Measurements from ENCODE around the gene TAC4.
A peak's percentile ranks its signal among the peaks of the same experiment; 100 is the strongest.

TAC4 gene, protein sequence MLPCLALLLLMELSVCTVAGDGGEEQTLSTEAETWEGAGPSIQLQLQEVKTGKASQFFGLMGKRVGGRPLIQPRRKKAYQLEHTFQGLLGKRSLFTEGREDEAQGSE

DNA sequence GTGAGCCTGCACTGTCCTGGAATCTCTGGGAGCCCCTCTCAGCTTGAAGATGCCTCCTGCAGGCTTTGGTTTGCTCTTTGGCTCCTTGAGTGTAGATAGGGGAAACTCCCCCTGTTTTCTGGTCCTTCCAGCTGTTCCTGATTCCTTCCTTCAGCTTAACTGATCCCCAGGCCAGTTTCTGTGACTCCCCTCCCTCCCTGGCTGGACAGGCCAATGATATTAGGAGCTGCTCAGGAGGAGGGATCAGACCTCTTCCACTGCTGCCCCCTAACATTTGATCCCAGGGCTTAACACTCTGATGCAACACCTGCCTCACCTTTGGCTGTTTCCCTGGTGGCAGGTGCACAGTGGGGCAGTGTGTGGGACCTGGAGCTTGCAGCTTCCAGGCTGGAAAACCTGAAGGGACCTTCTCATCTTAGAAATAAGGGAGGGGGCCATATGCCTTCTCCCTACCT lies at the start of gene TAC4:
TAC4 (minus strand) TSS at position 51 of the 455 bp plus-strand sequence. CDS start 52 bp downstream, outside the sequence.
- no peak for DNase-seq (ENCODE audit: low spot score)

DNA sequence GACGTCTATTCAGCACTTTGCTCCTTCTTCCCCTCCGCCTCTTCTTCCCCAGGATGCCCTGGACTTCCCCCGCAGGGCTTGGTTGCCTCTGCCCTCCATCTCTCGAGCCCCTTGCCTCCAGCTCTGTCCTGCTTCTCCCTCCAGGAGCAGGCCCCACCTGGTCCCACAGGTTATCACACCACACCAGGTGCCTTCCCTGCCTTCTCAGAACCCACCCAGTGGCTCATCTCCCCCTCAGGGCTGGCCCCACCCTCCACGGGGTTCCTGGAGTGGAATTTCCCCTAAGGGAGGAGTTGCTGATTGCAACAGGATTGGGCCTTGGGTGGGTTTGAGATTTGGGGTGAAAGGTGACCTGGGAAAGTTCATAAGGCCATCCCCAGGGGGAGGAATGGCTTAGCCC lies 49.0 kb upstream of the TAC4 start:
- no peak for DNase-seq (ENCODE audit: low spot score)

DNA sequence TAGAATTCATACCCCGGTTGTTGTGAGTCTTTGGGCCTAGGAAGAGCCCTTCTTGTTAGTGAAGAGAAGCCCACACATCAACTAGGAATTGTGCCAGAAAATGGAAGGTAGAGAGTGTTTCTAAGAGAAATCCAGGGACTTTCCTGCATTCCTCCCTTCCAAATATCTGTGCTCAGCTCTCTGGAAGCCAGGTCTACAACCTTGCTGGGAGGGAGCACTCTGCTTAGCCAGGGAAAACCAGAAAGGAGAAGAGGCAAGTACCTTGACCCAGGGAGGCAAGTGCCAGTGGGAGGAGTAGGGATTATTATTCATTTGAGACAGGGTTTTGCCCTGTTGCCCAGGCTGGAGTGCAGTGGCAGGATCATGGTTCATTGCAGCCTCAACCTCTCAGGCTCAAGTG lies 48.4 kb upstream of the TAC4 start:
- DNase-seq (ENCODE audit: low spot score) = no peak

DNA sequence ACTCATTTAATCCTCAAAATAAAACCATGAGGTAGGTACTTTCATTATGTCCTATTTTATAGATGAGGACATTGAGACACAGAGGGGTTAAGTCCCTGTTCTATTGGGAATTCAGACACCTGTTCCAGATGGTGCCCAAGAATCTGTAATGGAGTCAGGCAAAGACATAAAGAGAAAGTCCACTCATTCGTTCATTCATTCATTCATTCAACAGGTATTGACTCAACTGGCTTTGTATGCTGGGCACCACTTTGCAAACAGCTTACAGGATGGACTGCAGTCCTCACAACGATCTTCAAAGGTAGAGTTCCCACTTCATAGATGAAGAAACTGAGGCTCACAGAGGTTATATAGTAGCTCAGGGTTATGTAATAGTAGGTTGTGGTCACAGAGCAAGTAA lies 47.9 kb upstream of the TAC4 start:
- DNase-seq (ENCODE audit: low spot score) = no peak

DNA sequence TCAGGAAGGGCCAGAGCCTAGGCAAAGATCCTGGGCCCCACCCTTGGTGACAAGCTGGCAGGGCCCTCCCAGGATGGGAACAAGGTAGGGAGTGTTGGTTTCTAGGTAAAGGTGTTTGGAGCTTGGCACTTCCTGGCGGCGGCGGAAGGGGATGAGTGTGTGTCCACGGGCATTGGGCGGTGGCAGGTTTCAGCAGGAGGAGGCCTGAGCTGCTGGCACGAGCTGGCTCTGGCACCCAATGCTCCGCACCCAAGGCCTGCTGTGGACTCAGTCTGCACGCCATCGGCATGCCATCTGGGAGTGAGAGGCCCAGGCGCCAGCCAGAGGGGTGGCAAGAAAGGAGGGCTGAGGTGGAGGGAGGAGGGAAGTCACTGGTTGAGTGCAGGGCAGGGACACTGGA lies 46.9 kb upstream of the TAC4 start:
- no peak for DNase-seq (ENCODE audit: low spot score)

DNA sequence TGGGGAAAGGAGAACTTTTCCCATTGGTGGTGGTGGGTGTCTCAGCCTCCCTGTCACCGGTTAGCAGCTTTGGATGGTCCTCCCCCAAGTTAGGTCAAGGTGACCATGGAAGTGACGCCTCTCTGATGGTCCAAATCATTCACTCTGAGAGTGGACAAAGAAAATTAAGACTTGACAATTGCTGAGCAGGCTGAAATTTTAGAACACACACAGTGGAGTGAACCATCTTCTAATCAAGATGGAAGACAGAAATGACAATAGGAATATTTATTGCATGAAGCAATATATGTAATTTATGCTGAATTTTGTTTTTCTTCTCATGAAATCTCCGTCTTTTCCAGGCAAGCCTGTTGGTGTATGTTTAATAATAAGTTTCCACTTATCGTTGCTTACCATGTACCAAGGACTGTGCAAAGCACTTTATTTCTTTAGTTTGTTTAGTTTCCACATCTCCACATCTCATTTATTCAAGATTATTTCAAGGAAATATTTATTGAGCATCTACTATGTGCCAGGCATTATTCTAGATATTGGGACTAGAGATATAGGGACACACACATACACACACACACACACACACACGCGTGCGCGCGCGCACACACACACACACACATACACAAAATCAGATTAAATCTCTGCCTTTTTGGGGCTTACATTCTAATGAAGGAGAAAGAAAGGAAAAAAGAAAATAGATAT lies 44.0 kb upstream of the TAC4 start:
- no peak for DNase-seq (ENCODE audit: low spot score)

DNA sequence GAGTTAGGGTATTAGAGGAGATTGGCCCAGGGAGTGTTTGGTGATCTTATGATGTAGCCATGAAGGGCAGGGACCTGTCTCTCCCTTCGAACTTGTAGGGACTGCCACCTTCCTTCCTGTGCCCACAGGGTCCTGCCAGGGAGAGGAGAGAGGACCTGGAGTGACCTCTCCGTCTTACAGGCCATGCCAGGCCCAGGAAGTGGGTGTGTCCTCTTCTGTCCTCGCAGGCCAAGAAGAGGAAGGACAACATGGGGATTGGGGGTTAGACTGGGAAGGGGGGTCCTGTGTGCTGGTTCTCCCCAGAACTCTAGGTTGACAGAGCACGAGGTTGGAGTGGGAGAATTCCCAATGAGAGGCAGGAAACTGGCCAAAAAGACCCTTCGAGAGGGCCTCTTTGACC lies 43.4 kb upstream of the TAC4 start:
- no peak for DNase-seq (ENCODE audit: low spot score)

DNA sequence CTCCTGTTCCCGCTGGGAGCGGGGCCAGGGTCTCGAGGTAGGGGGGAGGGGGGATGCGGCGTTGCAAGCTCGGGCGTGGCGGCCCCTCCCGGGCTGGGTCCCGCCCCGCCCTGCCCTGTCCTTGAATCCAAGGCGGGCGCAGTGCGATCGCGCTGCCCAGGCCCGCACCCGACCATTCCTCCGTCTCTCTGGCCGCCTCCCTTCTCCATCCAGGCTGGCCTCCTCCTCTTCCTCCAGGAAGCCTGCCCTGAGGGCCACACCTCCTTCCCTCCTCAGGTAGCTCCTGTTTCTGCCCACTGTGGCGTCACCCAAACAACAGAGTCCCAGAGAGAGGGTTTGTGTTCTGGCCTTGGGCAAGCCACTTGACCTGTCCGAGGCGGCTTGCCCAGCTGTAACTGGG lies 43.0 kb upstream of the TAC4 start:
- no peak for DNase-seq (ENCODE audit: low spot score)

DNA sequence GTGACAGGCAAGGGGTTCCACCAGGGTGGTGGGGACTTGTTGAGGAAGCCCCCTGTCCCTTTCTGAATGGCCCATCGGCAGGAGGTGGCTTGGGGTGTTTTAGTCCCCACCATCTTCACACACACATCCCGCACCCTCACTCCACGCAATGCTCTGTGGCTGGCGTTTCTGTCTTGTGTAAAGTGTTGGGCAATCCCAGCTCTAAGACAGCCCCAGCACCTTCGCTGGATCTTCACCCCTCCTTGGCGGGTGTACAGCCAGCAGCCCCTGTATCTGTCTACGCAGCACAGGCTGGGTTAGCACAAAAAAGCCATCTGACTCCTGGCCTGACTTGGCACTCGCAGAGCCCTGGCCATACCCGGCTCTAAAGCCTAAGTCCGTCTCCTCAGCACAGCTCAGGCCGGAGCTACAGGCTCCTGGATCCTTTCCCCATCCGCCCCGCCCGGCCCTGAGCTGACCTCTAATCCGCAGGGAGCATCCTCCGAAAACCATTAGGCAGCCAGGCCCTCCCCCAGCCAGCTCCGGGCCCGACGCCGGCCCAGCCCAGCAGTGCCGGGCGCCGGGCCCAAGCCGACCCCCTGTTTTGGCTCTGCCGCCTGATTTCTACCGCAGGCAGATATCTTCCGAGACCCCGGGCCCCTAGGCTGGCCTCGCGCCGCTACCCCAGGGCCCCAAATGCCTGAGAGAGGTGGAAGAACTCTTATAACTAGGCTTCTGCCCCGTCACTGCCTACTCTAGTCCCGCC lies 42.4 kb upstream of the TAC4 start:
- DNase-seq (ENCODE audit: low spot score) = no peak

DNA sequence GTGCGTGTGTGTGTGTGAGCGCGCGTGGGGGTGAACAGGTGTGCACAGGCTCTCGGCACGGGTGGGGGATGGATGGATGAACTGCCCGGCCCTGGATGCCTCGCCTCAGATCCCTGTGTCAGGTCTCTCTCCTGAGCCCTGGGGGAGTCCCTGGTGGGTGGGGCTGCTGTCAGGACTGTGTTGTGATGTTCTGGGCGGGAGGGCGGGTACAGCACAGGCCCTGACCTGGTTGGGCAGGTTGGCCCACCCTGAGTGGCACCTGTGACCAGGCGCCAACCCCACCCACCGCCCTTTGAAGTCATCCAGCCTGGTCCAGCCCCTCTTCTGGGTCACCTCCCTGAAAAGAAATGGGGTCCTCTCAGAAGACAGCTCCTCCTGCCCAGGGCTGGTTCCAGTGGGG lies 41.6 kb upstream of the TAC4 start:
- no peak for DNase-seq (ENCODE audit: low spot score)

DNA sequence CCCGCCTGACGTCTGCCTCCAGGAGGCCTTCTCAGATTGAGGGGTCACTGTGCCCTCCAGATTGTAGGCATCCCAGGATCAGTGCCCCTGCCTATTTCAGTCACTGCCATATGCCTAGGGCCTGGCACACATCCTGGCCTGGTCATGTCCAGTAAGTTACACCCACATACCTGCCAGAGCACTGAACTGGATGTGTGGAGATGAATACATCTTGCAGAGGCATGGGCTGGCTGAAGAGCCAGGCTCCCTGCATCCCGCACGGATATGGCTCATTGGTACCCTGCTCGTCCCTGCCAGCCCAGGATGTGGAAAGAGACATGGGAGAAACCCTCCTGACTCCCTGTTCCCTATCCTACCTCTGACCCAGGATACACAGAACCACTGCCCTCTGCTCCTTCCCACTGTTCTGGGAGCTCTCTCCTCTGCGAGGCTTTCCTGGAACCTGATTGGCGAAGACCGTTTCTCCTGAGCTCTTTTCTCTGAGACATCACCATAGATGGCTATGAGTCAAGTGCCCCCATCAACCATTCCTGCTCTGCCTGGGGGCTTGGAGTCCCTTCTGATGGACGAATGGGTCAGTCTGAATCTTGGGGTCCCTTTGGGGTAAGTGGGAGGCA lies 40.0 kb upstream of the TAC4 start:
- no peak for DNase-seq (ENCODE audit: low spot score)

DNA sequence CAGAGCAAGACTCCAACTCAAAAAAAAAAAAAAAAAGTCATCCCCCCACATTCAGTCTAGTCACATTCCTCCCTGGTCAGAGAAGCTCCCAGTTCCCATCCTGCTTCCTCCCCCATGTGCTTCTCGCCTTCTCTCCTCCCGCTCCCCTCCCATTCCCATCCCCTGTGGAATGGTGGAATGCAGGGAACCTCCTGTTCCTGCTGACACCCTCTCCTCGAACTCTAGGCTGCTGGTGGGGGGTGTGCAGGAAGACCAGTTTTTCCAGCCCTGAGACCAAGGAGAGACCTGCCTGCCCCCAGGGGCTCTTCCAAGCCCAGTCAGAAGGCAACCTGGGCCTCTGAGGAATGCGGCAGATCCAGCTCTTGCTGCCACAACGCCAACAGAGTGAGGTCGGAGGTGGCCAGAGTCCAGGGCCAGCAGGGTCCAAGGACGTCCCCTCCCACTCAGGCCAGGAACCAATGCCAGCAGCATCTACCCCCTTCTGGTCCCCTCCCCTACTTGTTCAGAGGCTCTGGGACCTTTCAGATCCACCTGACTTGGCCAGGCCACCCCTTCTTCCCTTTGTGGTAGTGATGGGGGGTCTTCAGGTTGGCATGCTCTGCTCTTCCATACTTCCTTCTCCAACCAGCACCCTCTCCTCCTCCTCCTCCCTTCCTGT lies 39.3 kb upstream of the TAC4 start:
- no peak for DNase-seq (ENCODE audit: low spot score)

DNA sequence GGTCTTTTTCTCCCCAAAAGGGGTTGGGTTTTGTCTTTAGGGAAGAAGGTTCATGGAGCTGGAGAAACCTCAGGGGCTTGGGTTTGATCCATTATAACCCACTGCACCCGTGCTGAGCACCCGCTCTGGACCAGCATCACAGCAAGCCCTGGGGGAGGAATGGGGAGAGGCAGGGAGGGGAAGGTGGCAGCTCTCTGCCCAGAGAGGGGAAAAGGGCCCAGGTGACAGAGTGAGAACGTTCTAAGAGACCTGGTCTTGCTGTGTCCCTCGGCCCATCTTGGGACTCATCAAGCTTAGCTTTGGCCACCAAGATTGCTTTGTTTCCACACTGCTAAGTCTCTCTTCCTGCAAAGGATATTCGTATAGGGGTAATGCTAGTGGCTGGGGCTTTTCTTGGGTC lies 38.2 kb upstream of the TAC4 start:
- no peak for DNase-seq (ENCODE audit: low spot score)

DNA sequence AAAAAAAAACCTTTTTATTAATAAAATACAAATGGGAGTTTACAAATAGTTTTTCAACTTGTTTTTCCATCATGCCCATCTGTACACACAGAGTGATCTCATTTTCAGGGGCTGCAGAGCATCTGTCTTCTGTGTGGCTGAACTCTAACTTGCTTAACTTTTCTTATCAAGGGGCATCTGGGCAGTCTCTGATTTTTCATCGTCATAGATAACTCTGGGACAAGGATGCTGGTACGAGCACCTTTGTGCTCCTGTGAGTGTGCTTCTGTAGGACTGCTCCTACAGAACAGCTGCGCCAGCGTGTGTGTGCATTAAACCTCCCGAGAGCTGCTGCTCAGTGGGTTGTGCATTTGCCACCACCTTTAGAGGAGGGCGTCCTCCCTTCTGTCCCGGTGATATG lies 34.6 kb upstream of the TAC4 start:
- no peak for DNase-seq (ENCODE audit: low spot score)

DNA sequence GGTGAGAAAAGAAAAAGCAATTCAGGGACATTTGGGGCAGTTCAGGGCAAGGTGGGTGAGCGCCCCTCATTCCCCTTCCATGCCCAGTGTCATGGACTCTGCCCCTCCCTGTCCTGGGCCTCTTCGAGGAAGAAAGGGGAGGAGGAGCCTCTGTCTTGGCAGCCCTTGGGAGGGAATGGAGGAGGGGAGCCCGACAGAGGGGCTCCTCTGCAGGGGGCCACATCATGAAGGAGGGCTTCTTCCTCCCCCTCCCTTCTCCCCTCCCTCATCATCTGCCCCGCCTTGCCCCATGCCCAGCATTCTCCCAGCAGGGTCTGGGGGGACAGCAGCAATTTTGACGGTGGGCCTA lies 33.2 kb upstream of the TAC4 start:
- no peak for DNase-seq (ENCODE audit: low spot score)

DNA sequence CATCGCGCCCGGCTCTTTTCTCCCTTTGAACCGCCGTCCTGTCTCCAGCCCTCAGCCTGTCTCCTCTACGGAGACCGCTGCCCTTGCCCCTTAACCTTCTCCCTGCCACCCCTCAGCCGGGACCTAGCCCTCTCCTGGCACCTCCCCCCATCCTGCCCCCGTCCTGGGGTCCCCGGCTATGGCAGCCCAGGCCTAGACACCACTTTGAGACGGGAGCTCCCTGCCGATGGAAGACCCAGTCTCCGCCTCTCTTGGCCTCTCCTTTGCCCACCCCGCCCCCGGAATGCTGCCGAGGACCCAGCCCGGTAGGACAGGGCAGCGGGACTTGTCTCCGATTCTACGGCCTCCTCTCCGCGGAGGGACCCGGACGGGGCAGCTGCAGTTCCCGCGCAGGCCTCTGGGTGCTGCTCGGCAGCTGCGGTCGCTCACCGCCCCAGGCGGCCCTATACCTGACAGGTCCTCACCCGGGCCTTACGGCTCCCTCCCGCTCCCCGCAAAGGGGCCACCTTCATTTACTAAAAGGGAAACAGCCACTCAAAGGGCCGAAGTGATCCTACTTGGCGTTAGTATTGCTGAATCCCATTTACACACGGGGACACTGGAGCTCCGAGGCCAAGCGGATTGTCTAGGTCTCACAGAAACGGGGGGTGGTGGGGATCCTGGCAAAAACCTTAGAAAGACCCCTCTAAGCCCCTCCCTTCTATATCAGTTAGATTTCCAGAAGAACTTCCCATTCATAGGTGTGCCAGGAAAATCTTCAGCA lies 32.6 kb upstream of the TAC4 start:
- peak; percentile 19 for DNase-seq (ENCODE audit: low spot score)

DNA sequence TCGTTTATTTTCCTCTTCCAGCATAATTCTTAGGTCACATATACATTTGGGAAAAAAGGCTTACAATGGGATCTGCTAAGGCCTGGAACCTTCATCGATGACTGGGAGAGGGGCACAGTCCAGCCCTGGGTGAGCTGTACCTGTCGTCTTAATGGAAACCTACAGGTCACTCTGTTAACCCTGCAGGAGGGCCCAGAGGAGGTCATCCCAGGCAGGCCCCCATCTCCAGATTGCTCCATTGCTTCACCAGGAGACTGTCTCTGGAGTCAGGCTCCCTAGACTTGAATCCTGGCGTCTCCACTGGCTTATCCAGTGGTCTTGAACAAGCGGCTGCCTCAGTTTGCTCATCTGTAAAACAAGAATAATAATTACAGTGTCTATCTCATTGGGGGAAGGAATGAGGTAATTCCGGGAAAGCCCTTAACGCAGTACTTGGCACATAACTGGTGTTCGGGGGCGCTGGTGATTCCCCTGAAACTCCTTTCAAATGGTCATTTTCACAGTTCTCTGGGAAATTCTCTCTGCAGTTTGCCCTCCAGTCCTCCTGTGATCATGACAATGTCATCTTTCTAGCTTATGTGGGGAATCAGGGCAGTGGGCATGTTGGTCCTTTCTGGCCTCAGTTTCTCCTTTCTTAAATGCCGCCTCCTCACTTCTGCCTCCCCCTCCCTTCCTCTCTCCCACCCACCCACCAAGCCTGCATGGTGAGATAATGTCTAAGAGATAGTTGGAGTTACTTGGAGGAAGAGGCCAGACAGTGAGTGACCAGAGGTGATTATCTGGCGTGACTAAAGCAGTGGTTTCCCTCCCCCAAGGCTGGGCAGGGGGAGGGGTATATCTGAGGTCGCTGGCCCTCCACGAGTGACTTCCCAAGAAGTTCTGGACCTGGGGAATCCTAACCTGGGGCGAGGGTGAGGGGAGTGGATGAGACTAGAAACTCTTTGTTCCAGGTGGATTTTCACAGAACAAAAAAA lies 31.3 kb upstream of the TAC4 start:
- no peak for DNase-seq (ENCODE audit: low spot score)

DNA sequence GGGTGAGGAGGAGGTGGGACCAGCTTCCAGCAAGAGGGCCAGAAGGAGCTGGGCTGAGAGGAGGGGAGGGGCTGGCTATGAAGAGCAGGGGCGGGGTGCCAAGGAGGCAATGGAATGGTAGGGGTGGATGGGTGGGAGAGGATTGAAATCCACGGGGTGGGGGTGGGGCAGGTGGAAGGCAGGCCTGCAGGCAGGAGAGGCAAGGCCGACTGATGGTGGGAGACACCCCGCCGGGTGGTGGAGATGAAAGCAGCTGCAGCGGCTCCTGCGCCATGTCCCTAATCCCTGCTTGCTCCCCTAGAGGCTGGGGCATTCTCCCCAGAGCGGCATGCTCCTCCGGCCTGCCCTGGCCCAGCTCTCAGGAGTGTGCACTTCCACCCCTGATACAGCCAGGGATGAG lies 27.8 kb upstream of the TAC4 start:
- DNase-seq (ENCODE audit: low spot score) = no peak

DNA sequence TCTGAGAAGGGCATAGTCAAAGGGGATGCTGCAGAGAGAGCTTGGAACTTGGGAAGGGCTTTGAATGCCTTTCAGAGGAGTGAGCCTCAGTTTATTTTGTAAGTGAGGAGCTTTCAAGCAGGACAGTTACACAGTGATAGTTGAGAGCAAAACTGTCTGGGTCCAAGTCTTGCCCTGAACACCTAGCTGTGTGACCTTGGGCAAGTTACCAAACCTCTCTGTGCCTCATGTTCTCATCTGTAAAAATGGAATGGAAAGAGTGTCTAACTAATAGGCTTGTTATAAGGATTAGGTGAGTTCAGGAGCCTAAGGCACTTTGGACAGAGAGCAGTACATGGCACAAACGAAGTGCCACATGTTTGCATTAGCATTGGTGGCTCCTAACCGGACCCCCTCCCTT lies 27.0 kb upstream of the TAC4 start:
- DNase-seq (ENCODE audit: low spot score) = no peak

DNA sequence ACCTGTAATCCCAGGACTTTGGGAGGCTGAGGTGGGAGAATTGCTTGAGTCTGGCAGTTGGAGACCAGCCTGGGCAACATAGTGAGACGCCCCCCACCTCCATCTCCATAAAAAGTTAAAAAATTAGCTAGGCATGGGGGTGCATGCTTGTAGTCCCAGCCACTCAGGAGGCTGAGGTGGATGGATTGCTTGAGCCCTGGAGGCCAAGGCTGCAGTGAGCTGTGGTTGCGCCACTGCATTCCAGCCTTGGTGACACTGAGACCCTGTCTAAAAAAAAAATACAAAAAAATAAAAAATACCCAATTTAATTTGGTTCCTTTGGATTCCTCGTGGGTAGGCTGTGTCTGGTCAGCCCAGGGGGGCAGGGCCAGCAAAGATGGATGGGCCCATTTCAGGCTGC lies 26.1 kb upstream of the TAC4 start:
- DNase-seq (ENCODE audit: low spot score) = no peak

DNA sequence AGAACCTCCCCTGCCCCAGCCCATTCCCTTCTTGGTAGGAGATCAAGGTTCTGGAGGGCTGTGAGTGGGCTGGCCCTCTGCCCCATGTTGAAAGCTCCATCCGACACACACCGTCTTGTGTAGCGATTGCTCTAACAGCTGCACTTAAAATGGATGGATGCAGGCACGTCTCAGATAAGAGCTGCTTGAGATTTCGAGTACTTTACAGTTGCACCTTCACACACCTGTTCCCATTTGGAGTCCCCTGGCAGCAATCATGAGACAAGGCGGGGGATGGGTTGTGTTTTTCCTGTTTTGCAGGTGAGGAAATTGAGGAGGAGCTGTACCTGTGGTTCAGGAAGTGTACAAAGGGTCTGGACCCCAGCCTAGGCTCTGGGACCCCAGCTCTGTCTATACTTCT lies 25.6 kb upstream of the TAC4 start:
- DNase-seq (ENCODE audit: low spot score) = no peak
